Central memory CD4-positive, alpha-beta T cell (primary cell): ENCODE data around the gene FMNL2.

Source experiments
- DNase-seq: peaks from one replicate; pipeline ENCODE4 v3.0.0; 2022

The FMNL2 gene

DNA sequence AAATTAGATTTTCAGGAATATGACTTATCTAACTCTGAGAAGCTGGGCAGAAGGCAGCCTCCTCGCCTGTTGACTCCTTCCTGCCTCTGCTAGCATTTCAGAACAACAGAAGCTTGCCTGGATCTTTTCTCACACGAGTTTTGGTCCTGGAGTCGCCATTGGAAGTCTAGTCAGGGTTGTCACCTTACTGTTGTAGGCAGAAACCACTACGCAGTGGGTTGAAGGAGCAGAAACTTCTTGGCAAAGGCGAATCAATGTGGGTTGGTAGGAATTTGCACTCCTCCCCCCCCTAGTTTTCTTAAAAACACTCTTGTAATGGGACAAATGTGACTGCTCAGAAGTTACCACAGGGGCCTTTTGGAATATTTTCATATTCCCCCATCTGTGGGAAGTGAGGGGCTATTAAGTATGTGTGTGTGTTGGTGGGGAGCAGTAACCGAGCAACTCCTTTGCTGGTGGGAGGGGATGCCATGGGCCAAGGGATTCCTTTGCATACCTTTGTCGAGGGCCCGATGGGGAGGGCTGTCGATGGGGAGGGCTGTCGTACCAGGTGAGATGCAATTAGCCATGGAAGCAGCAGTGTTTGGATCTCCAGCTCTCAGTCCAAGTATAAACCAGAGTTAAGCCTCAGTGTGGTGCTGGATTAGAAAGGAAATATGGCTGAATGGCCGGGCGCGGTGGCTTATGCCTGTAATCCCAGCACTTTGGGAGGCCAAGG lies 117.4 kb downstream of the FMNL2 start:
- DNase-seq, result no peak

DNA sequence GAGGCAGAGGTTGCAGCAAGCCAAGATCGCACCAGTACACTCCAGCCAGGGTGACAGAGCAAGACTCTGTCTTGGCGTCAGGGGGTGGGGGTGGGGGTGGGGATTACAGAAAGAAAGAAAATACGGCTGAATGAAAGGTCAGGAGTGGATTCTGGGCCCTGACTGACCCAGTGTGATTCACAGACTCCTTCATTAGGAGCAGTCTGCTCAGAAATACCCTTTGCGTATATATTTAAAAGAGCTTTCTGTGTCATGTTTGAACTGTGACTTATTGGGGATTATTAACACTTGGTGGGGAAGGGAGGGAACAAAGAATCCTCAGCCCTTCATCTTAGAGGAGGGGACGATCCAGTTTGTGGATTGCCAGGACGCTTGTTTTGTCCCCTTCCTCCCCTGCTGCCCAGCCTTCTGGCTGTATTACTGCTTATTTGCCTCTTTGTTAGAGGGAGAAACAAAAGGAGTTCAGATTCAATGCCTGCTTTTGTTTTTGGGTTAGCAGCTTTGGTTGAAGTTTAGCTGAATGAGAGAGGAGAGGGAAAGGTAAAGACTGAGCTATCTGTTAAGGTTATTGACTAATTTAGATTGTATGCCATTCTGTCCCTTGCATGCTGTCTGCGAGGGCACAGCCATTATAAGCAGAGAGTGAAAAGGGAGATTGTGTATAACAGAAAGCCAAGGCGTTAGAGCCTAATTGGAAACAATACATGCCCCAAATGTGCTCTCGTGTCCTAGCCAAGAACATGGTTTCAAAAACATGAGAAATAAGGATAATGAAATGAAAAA lies 118.3 kb downstream of the FMNL2 start:
- DNase-seq, result no peak

DNA sequence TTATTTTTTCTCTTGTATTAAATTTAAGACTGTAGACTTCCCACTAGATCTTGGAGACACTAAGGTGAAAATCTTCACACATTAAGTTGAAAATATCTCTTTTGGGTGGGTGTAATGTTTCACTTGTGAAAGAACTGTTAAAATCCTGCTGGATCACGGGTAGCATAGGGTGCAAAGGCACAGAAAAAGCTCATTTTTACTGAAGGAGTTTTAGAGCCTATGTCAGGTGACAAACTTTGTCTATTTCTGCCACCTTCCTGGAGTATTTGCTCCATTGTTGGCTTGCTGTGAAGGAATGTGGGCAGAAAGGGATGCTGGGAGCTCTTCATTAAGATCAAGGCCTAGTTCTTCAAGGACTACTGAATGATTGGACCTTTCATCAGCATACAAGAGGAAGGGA lies 119.4 kb downstream of the FMNL2 start:
- DNase-seq, result no peak

DNA sequence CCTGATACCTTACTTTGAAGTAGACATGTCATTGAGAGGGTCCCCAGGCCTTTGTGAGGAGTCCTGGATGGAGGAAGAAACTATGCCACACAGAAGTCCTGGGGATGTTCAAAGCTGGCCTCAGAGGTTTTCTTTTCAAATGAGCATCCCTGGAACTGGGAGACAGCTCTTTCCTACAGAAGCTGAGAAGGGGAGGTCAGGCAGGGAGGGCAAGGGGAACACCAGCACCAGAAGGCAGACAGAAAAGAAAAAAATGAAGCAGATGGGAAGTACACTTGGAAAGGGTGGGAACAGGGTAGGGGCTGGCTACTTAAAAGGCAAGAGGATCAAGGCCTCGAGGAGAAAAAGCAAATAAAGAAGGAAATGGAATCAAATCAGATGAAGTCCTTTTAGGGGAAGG lies 120.0 kb downstream of the FMNL2 start:
- no peak for DNase-seq

DNA sequence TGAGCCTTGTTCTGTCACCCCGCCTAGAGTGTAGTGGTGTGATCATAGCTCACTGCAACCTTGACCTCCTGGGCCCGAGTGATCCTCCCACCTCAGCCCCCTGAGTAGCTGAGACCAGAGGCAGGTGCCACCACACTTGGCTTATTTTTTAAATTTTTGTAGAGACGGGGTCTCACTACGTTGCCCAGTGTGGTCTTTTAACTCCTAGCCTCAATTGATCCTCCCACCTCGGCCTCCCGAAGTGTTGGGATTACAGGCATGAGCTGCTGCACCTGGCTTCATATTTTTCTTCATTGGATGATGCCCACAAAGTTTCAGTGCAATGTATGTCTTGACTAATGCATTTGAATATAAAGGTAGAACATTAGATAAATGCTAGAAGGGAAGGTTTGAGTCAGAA lies 120.8 kb downstream of the FMNL2 start:
- DNase-seq, result no peak

DNA sequence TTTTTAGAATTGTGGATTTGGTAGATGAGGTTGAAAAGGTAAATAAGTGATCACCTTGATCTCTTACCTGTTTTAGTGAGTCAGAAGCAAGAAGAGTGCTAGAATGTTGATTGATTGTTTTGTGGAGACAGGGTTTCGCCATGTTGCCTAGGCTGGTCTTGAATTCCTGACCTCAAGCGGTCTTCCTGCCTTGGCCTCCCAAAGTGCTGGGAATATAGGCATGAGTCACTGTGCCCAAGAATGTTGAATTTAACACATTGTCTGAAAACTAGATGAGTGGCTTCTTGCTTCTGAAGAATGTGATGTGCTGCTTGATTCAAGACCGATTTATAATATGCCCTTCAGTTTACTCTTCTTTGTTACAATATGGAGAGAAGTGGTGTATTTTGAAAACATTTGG lies 121.3 kb downstream of the FMNL2 start:
- DNase-seq, result no peak

DNA sequence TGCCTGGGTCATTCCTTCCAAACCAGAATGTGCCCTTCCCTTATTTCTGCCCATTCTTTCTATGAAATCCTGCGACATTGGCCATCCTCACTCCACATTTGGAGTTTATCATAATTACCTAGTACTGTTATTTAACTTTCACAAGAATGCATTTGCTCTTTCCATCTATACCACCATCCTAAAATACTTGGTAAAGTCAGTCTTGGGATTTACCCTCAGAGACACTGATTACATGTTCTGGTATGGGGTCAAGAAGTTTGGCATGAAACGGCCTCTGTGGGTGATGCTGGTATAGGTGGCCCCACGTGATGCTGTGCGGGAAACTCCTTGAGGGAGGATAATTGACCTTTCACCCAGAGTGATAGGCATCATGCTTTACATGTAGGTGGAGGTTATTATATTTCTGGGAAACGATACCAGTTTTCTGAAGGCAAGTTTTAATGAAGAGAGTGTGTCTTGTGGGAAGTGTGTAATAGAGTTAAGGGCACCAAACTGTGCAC lies 123.5 kb downstream of the FMNL2 start:
- no peak for DNase-seq

DNA sequence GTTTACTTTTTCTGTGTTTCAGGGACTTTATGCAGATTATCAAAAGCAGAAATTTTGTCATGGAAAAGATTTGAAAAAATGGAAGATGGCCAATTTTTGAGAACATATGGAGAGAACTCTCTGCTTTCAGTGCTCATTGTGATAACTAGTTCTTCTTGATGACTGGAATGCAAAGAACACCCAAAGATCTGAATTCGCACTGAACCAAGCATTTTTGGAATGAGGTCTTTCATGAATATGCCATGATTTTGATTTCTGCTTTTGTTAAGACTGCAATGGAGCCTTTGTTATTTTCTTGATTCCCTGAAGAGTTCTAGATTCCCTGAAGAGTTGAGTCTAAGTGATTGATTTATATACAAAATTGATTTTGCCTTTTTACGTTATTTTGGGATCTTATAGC lies 124.1 kb downstream of the FMNL2 start:
- DNase-seq, result no peak

DNA sequence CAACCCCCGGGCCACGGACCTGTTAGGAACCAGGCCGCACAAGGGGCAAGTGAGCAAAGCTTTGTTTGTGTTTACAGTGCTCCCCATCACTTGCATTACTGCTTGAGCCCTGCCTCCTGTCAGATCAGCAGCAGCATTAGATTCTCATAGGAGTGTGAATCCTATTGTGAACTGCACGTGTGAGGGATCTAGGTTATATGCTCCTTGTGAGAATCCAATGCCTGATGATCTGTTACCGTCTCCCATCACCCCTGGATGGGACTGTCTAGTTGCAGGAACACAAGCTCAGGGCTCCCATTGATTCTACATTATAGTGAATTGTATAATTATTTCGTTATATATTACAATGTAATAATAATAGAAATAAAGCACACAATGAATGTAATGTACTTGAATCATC lies 125.6 kb downstream of the FMNL2 start:
- DNase-seq, result no peak

DNA sequence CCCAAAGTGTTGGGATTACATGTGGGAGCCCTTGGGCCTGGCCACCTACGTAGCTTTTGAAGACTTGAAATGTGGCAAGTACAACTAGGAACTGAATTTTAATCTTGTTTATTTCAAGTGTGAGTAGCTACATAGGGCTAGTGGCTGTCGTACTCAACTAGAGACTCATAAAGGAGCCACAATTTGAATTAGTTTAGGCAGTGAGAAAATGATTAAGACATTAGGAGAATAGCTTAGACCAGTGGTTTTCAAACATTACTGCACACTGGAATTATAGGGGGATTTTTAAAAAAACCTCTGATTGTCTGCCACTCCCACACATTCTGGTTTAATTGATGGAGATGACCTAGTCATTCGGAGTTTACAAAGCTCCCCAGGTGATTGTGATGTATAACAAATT lies 127.1 kb downstream of the FMNL2 start:
- DNase-seq, result no peak

DNA sequence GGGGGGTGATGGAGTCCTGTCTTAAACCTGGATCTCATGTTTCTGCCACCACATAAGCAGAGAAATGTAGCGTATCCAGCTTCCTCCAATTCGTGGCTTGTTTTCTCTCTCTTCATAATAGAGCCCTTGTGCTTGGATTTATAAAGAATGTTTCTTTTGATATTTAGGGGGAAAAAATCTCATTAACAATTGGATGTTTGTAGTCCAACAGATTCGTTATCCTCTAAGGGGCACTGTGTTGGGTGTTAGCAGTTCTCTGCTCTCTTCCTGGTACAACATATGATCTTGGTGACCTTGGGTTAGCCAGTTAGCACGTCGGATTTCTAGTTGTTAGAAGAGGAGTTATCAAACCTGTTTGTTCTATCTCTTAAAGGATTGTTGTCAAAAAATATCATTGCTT lies 127.8 kb downstream of the FMNL2 start:
- DNase-seq, result no peak

DNA sequence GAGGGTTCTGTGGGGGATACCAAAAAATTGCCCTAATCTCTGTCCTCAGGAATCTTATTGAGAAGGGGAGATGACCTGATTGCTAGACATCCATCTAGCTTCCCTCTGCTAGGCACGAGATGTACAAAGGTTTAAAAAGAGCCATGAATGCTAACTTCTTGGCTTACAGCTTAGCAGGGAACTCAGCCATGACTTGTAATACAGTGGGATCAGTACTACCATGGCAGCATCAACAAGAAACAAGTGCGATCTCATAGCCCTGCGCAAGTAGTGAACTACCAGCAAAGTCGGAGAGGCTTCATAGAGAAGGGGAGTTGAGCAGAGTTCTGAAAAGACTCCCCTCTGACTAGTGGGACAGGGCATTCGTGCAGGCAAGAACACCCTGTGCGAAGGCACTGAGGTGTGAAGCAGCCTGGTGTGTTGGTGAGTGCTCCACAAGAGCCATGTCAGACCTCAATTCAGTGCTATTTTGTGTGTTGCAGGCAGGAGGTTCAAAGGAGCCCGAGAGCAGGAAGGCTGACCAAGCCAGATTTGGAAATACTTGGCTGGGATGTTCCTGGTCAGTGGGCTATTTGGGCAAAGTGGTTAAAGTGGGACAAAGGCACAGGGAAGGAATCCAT lies 130.0 kb downstream of the FMNL2 start:
- DNase-seq, result no peak

DNA sequence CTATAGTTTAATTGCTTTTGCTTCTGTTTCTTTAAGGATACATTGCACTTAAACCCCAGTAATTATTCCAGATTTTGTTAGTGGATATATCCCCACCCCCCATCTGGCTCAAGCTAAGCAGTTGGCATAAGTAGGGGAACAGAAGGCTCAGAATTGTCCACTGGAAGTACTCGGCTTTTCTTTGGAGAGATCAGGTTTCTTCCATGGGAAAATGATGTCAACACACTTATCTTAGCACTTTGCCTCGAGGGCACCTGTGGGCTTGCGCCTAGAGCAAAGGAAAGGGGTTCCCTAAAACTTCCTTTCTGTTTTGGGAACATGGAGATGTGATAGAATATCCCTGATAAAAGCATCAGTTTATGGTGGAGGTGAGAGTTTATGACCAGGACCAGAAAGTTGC lies 130.6 kb downstream of the FMNL2 start:
- no peak for DNase-seq

DNA sequence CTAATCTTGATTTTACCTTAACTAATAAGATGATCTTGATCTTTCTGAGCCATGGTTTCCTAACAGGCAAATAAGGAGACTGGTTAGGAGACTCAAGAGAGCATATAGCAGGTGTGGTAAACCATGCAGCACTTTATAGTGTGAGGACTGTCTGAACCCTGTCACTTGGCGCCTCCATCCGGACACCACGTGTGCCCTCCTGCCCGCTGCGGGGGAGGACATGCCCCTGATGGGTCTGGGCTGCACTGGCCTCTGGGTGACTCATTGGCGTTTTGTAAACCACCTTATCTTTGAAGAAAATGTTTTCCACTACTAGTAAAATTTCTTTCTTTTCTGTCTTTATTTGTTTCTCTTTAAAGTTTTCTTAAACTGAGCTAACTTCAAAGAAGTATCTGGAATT lies 131.1 kb downstream of the FMNL2 start:
- DNase-seq, result no peak

DNA sequence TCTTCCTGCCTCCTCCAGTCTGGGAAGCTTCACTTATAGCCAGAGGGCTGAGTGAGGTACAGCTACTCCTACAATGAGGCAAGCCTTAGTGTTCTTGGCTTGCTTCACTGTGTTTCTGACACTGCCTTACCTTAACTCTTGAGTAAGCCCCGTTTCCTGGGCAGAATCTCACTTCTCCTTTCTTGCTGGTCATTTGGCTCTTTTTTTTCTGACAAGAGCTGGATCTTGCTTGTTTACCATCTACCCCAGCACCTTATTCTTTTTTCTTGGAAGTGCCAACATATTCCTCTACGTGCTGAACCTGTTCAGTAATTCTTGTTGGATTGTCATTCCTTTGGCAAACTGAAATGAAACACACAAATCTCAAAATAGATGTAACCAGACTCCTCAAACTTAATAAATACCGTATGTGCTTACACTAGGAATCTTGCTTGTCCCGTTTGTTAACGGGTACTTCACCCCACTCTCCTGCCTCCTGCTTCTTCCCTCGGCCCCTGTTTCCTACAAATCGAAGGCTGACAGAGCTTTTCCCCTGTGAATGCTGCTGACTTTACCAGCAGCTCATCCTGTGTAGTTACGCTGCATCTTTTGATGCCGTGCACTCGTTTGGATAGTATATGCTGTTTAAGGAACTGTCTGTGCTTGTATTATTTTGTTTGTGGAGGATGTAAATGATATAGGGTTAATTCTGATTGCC lies 132.2 kb downstream of the FMNL2 start:
- no peak for DNase-seq

DNA sequence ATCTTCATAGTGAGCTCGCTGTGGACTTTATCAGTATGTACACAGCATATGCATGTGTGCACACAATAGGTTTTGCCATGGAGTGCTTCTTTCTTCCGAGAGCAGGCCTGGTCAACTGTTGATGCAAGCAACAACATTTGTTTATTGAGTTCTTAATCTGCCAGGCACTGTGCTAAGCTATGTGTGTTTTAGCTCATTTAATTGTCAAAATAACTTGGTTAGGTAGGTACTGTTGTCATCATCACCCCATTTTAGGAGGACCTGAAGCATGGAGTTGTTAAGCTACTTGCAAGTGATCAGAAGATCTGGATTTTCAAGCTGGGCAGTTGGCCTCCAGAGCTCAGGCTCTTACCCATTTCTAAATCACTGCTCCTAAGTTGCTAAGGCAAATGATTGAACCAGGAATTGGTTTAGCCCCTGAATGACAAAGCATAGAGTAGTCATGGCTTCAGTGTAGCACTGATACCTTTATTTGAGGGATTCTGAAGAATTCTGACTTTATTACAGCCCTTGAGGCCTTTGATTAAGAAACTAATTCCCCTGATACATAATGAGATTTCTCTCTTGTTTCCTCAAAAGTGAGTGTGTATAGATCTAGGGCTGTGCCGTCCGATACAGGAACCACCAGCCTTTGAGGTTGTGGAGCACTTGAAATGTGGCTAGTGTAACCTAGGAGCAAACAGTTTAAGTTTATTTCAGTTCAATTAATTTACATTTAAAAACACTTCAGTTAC lies 132.9 kb downstream of the FMNL2 start:
- no peak for DNase-seq

DNA sequence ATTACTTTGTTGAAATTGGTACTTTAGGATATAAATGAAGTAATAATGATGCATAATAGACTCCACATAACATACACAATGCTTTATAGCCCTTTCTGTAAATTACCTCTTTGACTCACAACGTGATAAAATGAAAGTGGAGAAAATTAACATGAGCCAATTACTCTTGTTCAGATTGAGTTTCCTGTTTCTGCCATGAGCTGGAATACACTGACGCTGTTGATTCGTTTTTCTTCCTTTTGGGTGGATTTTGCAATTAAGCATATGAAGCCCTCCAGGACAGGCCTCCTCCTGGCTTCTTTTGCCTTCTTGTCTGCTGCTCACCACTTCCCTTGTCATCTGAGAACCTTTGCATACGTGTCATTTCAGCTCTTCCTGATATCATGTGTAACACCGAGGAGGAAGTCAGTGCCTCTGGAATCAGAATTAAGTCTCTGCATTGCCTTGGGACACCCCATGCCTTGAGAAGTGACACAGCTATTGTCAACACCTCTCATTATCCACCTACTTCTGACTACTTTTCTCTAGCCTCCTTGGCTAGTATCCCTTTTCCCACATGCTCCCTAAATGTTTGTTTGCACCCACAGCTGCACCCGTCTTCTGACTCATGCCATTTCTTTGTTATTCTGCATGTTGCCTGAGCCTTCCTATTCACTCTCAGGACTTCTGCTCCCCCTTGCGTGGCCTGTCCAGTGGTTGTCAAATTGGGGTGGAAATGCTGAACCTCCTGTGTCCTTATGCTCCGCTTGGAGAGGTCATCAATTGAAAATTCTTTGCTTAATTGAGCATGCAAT lies 134.1 kb downstream of the FMNL2 start:
- no peak for DNase-seq

DNA sequence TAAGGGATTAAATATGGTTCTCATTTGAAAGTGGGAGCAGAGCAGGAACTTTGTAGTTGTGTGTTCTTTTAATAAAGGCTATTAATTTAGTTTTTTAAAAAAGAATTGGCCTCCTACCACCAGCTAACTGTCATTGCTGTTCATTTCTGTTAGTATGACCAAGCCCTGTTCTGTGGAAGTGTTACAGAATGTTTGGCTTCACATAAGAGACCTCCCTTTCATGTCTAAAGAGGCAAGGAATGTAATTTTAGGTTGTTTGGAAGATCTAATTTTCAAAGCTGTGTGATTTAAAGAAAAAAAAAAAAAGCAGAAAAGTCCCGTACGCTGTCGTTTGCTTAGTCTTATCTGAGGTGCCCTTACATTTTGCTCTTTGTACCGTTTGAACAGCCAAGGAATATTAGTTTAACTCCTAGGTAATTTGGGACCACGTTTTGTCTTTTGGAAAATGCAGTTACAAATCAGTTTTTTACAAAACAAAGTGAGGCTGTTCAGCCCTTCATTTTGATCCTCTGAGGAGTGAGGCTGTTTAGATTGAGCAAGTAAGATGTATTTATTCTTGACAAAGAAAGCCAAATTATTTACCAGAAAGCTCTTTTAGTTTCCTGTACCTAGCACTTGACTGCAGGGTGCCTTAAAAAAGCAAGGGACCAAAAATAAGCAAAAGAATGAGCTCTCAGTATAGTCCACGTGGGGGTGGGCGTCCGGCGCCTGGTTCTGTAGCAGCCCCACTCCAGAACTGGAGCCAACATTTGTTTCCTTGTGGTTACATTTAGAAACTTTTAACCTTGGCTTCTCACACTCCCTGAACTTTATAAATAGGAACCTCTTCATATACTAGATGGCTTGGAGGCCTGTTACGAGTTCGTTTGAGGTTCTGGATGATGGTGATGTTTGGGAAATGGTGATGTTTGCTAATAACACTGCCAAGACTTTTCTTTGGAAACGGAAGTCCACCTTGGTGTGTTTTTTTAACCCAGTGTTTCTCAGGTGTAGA lies 136.2 kb downstream of the FMNL2 start:
- DNase-seq, result no peak

DNA sequence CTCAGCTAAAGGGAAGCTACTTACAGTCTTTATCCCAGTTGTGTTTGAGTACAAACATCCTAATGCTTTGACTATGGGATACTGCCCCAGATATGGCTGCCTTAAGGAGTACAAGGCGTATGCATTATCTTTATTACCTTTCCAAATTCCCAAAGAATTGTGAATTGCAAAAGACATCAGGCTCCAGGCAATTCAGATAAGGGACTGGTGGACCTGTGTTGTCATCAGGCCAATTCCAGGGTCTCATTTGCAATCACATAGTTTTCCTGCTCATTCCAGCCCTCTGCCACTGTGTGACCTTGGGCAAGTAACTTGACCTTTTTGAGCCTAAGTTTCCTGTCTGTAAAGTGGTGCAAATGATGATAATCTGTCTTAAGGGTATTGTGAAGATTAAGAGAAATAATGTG lies 137.5 kb downstream of the FMNL2 start:
- DNase-seq, result no peak

DNA sequence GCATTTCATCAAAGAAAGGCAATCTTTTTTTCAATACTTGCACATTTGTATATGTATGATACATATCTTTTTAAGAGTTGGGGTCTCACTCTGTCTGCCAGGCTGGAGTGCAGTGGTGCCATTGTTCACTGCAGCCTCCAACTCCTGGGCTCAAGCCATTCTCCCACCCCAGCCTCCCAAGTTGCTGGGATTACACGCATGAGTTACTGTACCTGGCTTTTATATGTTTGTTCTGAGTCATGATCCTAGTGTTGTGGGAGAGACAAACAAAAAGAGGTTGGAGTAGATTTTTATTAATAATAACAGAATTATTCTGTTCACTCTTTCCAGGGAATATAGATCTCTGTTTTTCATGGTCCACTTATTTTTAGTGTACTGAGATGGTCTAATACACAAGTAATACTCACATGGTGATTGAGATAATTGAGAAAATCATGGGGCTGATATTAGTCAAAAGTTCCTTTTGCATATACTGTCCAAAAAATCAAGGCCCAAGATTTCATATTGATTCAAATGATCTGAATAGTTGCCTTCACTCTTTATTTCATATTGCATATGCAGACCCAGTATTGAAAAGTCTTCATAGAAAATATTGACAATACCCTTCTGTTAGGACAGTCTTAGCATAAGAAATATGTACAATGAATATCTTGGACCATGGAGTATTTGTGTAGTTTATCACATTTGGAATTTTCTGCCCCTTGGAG lies 138.3 kb downstream of the FMNL2 start:
- no peak for DNase-seq
